MV-4-11 (cell line): ENCODE measurements around the gene SRSF2.
"Not testable (repeated sequence)": the region's sequence is repeated elsewhere in the genome, so short reads cannot be mapped to it uniquely, and the experiment has no call there.

ENCODE experiments used
- DNase-seq: peaks from one replicate; lab custom pipeline; 2025; lab: John Stamatoyannopoulos, UW

SRSF2 gene

GRCh38 chr17:76737082-76737675, at the start of gene SRSF2:
Gene SRSF2 (minus strand): TSS chr17:76737331. CDS start chr17:76737160, 171 bp downstream.
- DNase-seq: peak; percentile 98

- no peak for DNase-seq
These were observed 47.8 kb upstream of the SRSF2 start for GRCh38 chr17:76784926-76785325.

- no peak for DNase-seq
These were observed 46.0 kb upstream of the SRSF2 start for GRCh38 chr17:76783146-76783545.

GRCh38 chr17:76781056-76781982, 44.2 kb upstream of the SRSF2 start:
- peak; percentile 26 for DNase-seq

- DNase-seq: no peak
These were observed 38.0 kb upstream of the SRSF2 start for GRCh38 chr17:76775021-76775600.

- DNase-seq: peak; percentile 96
These were observed 35.9 kb upstream of the SRSF2 start for GRCh38 chr17:76772842-76773525.

GRCh38 chr17:76758570-76758969, 21.4 kb upstream of the SRSF2 start:
- DNase-seq: no peak

GRCh38 chr17:76757256-76757655, 20.1 kb upstream of the SRSF2 start:
- DNase-seq: no peak

- no peak for DNase-seq
These were observed 18.2 kb upstream of the SRSF2 start for GRCh38 chr17:76755285-76755684.

- no peak for DNase-seq
These were observed 16.2 kb upstream of the SRSF2 start for GRCh38 chr17:76753061-76753961.

GRCh38 chr17:76752006-76752405, 14.9 kb upstream of the SRSF2 start:
- no peak for DNase-seq

- no peak for DNase-seq
These were observed 14.4 kb upstream of the SRSF2 start for GRCh38 chr17:76751416-76751993.

- no peak for DNase-seq
These were observed 11.5 kb upstream of the SRSF2 start for GRCh38 chr17:76748657-76749056.

- DNase-seq: peak; percentile 53
These were observed 10.7 kb upstream of the SRSF2 start for GRCh38 chr17:76747716-76748363.

GRCh38 chr17:76745785-76746184, 8.7 kb upstream of the SRSF2 start:
- not testable (repeated sequence) for DNase-seq

- no peak for DNase-seq
These were observed 7.6 kb upstream of the SRSF2 start for GRCh38 chr17:76744747-76745146.

- DNase-seq: no peak
These were observed 5.8 kb upstream of the SRSF2 start for GRCh38 chr17:76742958-76743357.

- DNase-seq: no peak
These were observed 3.4 kb upstream of the SRSF2 start for GRCh38 chr17:76740329-76741118.

GRCh38 chr17:76739568-76740115, 2.5 kb upstream of the SRSF2 start:
- DNase-seq: not testable (repeated sequence)
